ENCODE measurements around the gene ANKRD11. TPM values are rescaled to one million over a fixed set of nuclear protein-coding genes. Genes with fewer than 3 reads are reported as not detected.
"Not testable (repeated sequence)": the region's sequence is repeated elsewhere in the genome, so short reads cannot be mapped to it uniquely, and the experiment has no call there.

Gene ANKRD11
- total RNA-seq, 1 experiment from 2014 or later, result 34.4 TPM

DNA sequence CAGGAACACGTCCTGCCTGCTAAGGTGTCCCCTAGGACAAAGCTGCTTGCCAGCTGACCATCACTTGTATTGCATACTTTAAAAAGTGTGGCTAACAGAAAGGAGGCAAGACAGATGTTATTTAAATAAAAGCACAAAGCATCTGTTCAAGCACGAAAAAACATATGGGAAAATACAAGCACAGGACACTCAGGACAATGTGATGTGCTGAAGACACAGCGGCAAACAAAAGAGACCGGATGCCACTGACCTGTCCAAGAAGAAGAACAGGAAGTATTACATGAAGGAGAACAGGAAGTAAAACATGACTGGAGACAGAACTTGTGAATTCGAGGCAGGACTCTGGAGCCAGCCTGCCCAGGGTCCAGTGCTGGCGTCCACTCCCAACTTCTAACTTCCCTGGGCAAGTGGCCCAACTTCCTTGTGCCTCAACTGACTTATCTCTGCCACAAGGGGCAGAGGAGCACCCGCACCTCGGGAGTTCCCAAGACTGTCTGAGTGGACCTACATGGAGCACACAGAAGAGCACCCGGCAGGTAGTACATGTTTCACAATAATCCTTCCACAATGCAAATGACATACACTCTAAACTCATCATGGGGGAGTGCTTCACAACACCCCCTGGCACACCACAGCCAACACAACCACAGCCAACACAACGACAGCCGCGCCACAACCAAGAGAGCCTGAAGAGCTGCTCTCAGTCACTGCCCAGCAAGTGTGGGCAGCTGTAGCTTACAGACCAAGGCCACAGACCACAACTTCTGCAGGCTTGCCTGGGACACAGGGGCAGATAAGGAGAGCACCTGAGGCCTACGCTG lies 36.6 kb downstream of the ANKRD11 start:
- no peak for DNase-seq (ENCODE audit: low spot score)

DNA sequence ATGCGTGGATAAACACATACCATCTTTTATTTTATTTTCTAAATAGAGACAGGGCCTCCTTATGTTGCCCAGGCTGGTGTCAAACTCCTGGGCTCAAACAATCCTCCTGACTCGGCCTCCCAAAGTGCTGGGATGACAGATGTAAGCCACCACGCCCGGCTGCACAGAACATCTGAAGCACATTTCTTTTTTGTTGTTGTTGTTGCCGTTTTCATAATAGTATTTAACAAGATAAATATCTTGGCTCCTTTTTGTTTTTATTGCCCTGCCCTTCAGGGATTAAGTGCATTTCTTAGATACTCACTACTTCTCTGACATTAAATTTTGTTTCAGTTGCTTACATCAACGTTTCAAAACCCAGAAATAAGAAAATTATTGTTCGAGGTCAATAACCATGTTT lies 37.4 kb downstream of the ANKRD11 start:
- no peak for DNase-seq (ENCODE audit: low spot score)

DNA sequence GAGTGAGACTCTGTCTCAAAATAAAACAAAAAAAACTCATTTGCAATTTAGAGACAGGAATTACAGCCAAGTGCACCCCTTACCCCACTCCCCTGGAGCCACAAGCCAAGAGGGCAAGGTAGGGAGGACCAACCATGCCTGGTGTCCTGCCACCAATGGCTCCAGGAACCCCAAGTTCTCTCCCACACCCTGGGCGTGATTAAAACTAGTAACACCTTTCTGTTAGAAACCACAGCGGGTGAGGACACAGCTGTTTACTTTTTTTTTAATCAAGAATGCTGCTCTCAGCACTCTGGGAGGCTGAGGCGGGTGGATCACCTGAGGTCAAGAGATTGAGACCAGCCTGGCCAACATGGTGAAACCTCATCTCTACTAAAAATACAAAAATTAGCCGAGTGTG lies 38.1 kb downstream of the ANKRD11 start:
- no peak for DNase-seq (ENCODE audit: low spot score)

DNA sequence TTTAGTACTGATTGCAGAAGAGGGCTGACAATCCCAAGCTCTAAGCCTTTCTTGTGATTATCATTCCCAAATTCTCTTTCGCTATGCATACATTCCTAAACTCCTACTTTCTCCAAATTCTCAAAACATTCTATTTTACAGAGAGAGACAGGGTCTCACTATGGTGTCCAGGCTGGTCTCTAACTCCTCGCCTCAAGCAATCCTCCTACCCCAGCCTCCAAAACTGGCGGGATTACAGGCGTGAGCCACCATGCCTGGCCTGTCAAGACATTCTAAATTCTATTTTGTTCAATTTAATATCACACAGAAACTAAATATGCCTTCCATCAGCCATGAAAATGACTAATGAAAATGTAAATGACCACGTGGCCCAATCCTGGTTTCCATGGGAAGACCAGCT lies 39.8 kb downstream of the ANKRD11 start:
- no peak for DNase-seq (ENCODE audit: low spot score)

DNA sequence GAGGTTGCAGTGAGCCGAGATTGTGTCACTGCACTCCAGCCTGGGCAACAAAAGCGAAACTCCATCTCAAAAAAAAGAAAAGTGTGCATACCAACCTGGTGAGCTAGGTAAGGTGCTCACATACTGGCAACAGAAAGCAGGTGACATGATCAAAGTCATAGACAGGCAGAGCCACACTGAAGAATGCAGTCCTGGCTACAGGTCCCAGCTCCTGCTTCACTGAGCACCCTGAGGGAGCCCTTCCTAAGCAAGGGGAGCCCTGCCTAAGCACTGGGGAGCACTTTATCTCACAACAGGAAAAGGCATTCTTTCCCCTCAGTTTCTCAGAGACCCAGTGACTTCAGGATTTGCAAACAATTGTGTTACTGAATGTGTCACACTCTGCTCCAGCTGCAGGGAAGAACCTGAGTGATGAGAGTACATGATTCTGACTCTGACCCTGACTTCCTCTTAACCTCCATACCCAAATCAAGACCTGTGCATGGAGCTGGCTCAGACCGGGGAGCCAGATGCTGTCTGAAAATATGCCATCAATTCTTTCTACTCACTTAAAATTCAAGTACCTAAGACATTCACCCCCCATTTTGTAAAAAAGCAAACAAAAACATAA lies 40.5 kb downstream of the ANKRD11 start:
- DNase-seq (ENCODE audit: low spot score), result no peak

DNA sequence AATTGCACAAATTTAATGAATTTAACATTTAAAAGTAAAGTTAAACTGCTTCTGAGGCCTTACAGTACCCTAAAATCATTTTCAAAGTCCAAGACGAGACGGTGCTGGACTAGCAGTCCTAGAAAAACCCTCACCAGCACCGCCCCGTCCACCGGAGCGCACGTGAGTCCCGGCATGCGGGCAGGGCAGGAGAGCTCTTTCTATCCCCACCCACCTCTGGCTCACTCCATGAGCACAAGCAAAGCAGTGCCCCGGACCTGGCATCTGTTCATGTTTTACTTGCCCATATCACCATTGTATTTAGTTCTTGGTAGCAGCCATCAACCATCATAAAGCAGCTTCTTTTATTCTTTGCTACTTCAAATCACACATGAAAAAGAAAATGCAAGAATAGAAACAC lies 41.7 kb downstream of the ANKRD11 start:
- no peak for DNase-seq (ENCODE audit: low spot score)

DNA sequence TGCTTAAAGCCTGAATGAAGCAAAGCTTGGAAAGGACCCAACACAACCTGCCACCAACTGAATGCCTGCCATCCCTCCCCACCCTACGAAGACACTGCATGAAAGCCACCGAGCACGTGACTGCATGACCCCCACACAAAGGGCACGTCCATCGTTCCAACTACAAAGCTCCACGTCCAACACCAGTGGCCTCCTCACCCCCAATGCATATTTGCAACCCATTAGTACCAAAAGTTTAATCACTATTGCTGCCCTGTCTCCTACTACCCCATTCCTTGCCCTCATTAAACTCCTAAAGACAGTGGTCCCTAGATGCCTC lies 43.4 kb downstream of the ANKRD11 start:
- DNase-seq (ENCODE audit: low spot score), result no peak

DNA sequence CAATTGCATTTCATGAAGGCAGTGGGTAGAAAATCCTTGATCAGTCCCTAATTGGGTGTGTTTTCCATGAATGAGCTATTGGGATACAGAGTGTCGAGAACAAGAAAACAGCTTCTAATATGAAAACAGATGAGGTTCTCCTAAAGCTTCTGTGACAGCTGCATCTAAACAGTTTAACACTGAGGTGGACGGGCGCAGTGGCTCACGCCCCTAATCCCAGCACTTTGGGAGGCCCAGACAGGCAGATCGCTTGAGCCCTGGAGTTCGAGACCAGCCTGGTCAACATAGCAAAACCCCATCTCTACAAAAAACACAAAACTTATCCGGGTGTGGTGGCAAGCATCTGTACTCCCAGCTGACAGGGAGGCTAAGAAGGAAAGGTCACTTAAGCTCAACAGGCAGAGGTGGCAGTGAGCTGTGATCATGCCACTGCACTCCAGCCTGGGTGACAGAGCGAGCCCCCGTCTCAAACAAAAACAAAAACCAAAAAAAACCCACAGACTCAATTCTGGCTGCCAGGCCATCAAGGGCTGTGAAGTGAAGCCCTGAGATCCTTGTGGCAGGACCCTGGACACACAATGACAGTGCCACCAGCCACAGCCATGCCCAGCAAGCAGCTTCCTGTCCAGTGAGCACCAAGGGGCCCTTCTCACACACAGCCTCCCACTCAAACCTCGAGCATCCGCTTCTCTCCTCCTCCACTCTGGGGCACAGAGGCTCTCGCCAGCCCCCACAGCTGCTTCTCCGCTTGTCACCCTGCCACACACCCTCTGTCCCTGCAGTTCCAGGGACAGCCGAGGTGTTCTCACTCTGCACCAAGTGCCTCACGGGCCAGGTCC lies 44.0 kb downstream of the ANKRD11 start:
- no peak for DNase-seq (ENCODE audit: low spot score)

DNA sequence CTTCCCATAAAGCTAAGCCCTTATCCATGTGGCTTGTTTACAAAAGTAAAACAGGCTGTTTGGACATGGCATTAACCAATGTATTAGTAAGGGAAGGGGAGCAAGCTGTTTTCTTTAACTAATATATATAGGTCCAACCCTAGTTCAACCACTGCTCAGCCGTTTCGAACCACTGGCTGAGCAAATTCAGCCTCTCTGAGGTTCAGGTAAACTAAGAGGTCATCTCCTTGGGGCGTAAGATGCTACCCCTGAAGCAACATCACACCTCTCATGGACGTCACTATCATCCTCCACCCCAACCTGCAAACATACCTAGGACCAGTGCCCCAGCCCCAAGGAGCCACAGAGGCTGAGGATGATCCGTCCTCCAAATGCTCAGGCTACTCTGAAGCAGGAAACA lies 45.2 kb downstream of the ANKRD11 start:
- DNase-seq (ENCODE audit: low spot score), result no peak

DNA sequence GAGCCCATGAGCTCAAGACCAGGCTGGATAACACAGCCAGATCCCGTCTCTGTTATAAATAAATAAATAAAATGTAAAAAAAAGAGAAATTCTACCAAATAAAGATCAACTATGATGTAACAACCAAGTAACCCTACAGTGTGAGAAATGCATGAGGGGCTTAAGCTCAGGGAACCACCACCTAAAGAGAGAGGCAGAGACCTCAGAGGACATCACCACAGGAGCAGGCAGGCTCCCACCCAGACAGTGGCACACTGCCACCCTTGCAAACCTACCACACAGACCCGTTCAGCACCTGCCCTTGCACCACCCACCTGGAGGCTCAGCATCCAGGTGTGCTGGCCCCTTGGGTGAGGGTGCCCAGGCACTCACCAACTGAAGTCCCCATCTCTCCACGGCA lies 45.6 kb downstream of the ANKRD11 start:
- no peak for DNase-seq (ENCODE audit: low spot score)

DNA sequence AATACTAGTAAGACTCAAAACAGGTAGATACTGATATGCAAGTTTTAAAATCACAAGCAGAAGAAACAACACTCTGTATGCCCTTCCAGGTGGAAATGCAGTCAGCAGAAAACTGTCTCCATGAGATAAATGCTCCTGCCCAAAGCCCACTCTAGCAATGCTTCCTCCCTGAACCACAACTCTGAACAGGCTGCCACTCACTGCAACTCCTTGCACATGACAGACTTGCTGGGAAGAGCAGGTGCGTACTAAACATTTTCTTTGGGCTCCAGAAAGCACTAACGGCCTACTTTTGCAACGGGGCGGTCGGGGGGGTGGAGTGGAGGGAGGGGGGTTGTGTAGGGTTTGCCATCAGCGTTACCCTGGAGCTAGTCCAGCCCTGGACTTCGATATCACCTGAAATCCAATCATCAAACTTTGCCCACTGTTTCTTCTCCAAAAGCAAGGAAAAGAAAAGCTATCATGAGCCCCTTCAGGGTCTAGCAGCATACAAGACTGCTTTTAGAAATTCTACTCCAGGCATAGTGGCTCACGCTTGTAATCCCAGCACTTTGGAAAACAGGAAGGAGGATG lies 46.1 kb downstream of the ANKRD11 start:
- DNase-seq (ENCODE audit: low spot score), result no peak

DNA sequence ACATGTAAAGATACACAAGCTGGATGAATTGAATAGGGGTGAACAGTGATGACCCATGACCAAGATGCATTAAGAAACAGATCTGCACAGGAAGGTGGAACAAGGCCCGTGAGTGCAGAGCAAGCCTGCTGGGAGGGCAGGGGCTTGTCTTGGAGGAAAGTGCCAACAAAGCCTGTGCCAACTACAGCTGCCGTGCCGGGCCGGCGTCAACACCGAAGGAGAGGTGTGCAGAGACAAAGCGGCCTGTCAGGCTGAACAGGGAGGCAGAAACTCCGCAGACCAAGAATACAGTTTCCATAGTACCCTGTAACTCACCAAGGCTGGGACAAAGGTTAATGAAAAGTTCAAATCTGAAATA lies 46.7 kb downstream of the ANKRD11 start:
- no peak for DNase-seq (ENCODE audit: low spot score)

DNA sequence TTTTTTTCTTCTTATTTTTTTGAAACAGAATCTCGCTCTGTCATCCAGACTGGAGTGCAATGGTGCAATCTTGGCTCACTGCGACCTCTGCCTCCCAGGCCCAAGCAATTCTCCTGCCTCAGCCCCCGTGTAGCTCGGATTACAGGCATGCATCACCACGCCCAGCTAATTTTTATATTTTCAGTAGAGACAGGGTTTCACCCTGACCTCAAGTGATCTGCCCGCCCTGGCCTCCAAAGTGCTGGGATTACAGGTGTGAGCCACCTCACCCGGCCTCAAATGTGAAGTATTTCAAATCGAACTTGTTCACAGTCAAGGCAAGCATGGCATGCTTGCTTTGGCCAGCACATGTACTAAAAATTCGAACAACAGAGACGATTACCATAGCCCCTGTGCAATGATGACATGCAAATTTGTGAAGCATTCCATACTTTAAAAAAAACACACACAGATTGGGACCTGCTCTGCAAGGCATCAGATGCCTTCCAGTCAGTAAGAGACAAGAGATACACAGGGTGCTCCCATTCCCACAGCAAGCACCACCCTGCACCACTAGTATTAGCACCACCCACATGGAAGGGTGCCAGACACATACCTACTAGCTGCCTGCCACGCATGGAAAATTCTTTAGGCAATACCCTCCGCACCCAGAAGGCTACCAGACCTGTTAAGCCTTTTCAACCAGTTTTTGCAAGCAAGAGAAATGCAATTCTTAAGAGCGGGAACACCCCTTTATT lies 47.2 kb downstream of the ANKRD11 start:
- peak; percentile 38 for DNase-seq (ENCODE audit: low spot score)

DNA sequence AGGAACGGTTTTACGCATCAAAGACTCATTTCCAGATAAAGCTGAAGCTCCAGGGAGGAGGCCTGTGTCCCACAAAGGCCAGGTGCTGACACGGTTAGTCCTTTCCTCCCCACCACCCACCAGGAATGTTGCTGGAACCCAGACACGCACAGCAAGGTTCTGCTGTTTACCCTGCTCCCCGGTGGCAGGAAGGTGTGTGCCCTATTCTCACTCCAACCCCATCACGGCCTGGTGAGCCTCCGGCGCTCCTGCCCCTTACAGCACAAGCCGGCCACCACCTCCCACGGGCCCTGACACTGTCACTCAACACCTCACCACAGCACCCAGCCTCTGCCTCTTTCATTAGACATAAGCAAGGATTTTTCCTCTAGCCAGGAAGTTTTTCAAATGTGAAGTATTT lies 47.8 kb downstream of the ANKRD11 start:
- DNase-seq (ENCODE audit: low spot score), result no peak

DNA sequence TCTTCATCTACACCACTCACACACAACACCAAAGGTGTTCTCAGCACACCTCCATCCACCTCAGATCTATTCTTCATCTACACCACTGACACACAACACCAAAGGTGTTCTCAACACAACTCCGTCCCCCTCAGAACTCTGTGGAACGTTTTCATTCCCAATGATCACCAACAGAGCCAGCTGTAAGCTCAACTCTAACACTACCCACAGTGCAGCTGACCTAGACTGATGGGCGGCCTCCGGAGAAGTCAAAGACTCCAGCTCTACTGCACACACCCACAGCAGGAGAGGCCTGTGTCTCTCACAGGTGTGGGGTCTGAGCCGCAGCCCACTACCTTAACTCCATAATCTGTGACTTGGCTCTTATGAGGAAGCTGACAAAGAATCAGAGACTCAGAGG lies 50.7 kb downstream of the ANKRD11 start:
- no peak for DNase-seq (ENCODE audit: low spot score)

DNA sequence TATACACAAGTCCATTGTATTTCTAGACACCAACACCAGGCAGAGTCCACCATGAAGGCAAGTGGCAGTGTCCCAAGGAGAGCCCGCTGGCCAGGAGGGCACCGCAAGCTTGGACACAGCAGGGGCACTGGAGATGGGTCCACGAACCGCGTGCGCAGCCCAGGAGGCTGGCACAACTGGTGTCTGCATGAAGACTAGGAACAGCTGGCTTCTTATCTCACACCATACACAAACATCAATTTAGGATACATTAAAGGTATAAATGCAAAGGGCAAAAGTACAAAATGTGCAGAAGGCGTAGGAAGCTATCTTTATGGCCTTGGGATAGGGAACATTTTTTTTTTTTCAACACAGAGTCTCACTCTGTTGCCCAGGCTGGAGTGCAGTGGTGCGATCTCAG lies 52.4 kb downstream of the ANKRD11 start:
- no peak for DNase-seq (ENCODE audit: low spot score)

DNA sequence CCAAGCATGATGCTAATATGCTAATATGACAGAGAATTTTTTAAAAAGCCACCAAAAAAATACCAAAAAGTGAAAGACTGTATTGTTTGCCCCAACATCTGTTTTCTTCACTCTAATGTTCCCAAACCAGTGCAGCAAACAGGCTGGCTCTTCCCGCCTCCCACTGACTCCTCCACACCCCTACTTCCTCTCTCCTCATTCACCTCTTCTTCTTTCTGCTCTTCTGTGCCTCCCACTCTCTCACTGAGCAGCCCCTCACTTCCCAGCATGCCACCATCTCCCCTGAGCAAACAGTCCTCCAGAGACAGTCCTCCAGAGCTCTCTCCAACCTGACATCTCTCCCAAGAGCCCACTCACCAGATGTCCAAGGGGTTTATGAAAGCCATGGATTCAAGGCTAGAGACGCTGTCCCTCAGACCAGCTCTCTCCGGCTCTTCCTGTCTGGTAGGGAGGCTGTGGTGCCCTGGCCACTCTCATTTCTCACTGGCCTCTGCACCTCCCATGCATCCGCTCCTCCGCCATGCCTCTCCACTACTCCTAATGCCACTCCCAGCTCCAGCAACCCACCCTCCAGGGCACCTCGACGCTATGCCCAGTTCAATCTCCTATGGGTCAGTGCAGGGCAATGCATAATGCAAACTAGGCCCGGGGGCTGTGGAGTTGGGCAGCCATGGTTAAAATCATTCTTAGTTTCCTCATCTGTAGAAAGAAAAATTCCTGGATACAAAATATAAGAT lies 52.9 kb downstream of the ANKRD11 start:
- no peak for DNase-seq (ENCODE audit: low spot score)

DNA sequence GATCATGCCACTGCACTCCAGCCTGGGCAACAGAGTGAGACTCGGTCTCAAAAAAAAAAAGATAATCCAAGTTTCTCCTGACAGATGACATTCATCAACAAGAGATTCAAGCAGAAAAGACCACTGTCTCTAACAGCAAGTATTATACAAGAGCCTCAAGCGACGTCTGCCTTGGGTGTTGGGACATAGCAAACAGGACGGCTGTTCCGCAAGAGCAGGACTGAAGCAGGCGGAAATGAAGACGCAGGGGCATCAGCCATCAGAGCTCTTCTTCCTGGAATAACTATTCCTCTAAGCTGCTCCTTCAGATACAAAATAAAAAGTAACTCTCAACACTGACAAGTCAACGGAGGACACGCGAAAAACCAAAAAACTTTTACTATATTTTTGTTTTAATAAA lies 54.0 kb downstream of the ANKRD11 start:
- DNase-seq (ENCODE audit: low spot score), result no peak

DNA sequence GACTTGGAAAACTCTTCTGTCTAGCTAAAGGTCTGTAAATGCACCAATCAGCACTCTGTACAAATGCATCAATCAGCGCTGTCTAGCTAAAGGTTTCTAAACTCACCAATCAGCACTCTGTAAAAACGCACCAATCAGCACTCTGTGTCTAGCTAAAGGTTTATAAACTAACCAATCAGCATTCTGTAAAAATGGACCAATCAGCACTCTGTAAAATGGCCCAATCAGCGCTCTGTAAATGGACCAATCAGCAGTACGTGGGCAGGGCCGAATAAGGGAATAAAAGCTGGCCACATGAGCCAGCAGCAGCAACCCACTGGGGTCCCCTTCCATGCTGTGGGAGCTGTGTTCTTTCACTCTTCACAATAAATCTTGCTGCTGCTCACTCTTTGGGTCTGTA lies 55.3 kb downstream of the ANKRD11 start:
- DNase-seq (ENCODE audit: low spot score), result not testable (repeated sequence)

DNA sequence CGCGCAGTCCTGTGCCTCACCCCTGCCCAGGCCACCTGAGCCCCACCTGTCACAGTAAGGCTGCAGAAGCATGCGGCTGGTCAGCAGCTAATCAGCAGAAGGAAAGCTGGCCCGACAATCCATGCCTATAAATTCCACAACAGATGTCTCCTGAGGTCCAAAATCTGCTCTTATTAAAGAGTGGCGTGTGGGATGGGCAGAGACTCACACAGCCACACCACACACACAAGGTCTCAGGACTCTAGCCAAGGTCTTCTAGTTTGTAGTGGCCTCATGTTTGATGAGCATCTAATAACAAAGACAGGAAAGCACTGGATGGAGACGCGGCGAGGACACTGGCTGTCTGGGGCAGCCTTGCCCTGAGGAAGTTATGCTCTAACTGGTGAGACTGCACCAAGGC lies 55.9 kb downstream of the ANKRD11 start:
- no peak for DNase-seq (ENCODE audit: low spot score)

DNA sequence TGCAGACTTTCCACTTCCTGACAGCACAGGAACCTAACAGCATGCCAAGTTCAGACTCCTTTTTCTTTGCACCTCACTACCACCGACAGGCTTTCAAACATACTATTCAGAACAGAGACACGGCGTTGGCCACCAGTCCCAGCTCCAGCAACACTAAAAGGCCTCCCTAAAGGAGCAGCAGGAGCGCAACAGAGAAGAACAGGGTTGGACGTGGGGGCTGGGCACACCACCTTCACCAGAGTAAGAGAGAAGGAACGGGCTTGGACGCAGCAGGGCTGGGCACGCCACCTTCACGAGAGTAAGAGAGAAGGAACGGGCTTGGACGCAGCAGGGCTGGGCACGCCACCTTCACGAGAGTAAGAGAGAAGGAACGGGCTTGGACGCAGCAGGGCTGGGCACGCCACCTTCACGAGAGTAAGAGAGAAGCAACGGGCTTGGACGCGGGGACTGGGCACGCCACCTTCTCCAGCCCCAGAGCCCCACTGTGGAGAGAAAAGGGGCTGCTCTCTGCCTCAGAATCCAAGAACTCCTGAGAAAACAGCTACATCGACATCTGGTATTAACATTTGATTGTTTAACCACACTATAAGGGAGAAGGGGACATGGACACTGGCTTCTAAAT lies 56.9 kb downstream of the ANKRD11 start:
- not testable (repeated sequence) for DNase-seq (ENCODE audit: low spot score)
